T-cell (primary cell): ENCODE measurements around the gene ADCY4. TPM values are rescaled to one million over a fixed set of nuclear protein-coding genes. Genes with fewer than 3 reads are reported as not detected.
A peak's percentile ranks its signal among the peaks of the same experiment; 100 is the strongest.
"Not testable (repeated sequence)": the region's sequence is repeated elsewhere in the genome, so short reads cannot be mapped to it uniquely, and the experiment has no call there.

Source experiments
- ATAC-seq, 4 experiments: fragments of 200-7000 bp in 3 of 4; fragments of 150-1000 bp in 1 of 4; cut with Tn5 transposase; replicated peaks in 1 of 4; 1 replicate in 3 of 4; 2 replicates in 1 of 4; pipeline ENCODE4 v1.10.0; 2021; ENCODE audit warnings: moderate library complexity in 3 of 4, mild to moderate bottlenecking in 2 of 4, moderate number of reproducible peaks in 1 of 4
- CTCF ChIA-PET, 2 donors: fragments of 300-600 bp; sonication (Branson Sonifier 250); formaldehyde crosslinking; loops; one replicate each; lab custom pipeline; 2022; ENCODE audit warnings: antibody characterized with exemption in 2 of 2; lab: Charles Lee
- POLR2A ChIA-PET, 2 donors: fragments of 300-600 bp; sonication (Branson Sonifier 250); formaldehyde crosslinking; loops; one replicate each; lab custom pipeline; 2022; ENCODE audit warnings: antibody characterized with exemption in 2 of 2; lab: Charles Lee
- DNase-seq, 35 experiments: peaks; one replicate each; pipeline versions ENCODE4 v3.0.0 to v3.0.0-alpha.2; 2013 to 2023
- H3K27ac ChIP-seq: one replicate; pipeline ENCODE4 v1.5.1; 2013; ENCODE audit warnings: low read length
- H3K27me3 ChIP-seq, 2 experiments: replicated peaks in 1 of 2; 1 replicate in 1 of 2; 2 replicates in 1 of 2; pipeline versions ENCODE4 v1.6.1 to v1.7.0; 2013; ENCODE audit warnings: low read length in 1 of 2, mixed read lengths in 1 of 2; ENCODE audit not compliant: control insufficient read depth in 2 of 2, insufficient read depth in 2 of 2; ENCODE audit errors: extremely low read depth in 1 of 2
- H3K36me3 ChIP-seq, 2 donors: 1 replicate in 1 of 2; 2 replicates in 1 of 2; pipeline versions ENCODE4 v1.6.1 to v1.7.0; 2013; ENCODE audit warnings: low read length in 1 of 2; ENCODE audit not compliant: control insufficient read depth in 2 of 2, insufficient read depth in 1 of 2; ENCODE audit errors: extremely low read depth in 1 of 2
- H3K4me1 ChIP-seq, 2 experiments: 1 replicate in 1 of 2; 2 replicates in 1 of 2; pipeline versions ENCODE4 v1.6.1 to v1.7.0; 2013; ENCODE audit warnings: low read length in 2 of 2, mixed read lengths in 1 of 2; ENCODE audit not compliant: insufficient read depth in 2 of 2, control insufficient read depth in 1 of 2; ENCODE audit errors: extremely low read depth in 1 of 2
- H3K4me3 ChIP-seq, 2 donors: 1 replicate in 1 of 2; 2 replicates in 1 of 2; pipeline versions ENCODE4 v1.5.1 to v1.7.0; 2013; ENCODE audit warnings: mild to moderate bottlenecking in 2 of 2, low read length in 1 of 2, moderate library complexity in 1 of 2; ENCODE audit not compliant: control insufficient read depth in 1 of 2; ENCODE audit errors: extremely low read depth in 1 of 2
- H3K9me3 ChIP-seq: 2 replicates; pipeline ENCODE4 v1.7.0; 2013
- H3K27ac Mint-ChIP-seq, 2 donors: one replicate each; pipeline ENCODE4 v1.8.0; 2020 to 2021; ENCODE audit warnings: mild to moderate bottlenecking in 2 of 2, mixed read lengths in 2 of 2
- H3K27me3 Mint-ChIP-seq, 2 donors: one replicate each; pipeline ENCODE4 v1.8.0; 2021 to 2022; ENCODE audit warnings: mixed read lengths in 2 of 2
- H3K36me3 Mint-ChIP-seq: one replicate; pipeline ENCODE4 v1.8.0; 2021; ENCODE audit warnings: mixed read lengths
- H3K4me1 Mint-ChIP-seq, 3 donors: one replicate each; pipeline ENCODE4 v1.8.0; 2020 to 2022; ENCODE audit warnings: mixed read lengths in 3 of 3, mild to moderate bottlenecking in 1 of 3
- H3K4me3 Mint-ChIP-seq, 3 donors: one replicate each; pipeline ENCODE4 v1.8.0; 2020 to 2022; ENCODE audit warnings: mild to moderate bottlenecking in 3 of 3, mixed read lengths in 3 of 3, moderate library complexity in 3 of 3
- H3K9me3 Mint-ChIP-seq, 3 donors: one replicate each; pipeline ENCODE4 v1.8.0; 2020 to 2022; ENCODE audit warnings: mixed read lengths in 3 of 3
- WGBS: methylation state at CpG from one replicate; pipeline ENCODE4 v1.1.5; 2013; ENCODE audit warnings: missing lambda C conversion rate; ENCODE audit not compliant: insufficient coverage; 5-methylcytosine and 5-hydroxymethylcytosine counted together
- total RNA-seq, 35 experiments: library from RNA in 6 of 35; stranded (reverse) in 6 of 35; fragments of 120-200 nt in 1 of 35; gene quantifications; one replicate each; pipeline versions ENCODE4 v1.2.1 to v1.2.4 and lab custom pipeline; 2013 to 2026

The ADCY4 gene
- total RNA-seq, 5 donors from 2014 or later (not counting 1 experiment from before 2014, with no cell fraction given): 7.8 to 10.4 (median 8.5) TPM

DNA sequence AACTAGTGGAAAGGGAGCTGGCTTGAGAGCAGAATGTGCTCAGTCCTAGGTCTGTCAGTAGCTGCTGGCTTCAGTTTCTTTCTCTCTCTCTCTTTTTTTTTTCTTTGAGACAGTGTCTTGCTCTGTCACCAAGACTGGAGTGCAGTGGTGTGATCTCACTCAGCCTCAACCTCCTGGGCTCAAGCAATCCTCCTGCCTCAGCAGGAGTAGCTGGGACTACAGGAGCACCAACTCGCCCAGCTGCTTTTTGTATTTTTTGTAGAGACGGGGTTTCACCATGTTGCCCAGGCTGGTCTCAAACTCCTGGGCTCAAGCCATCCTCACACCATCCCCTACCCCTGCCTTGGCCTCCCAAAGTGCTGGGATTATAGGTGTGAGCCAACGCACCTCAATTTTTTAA is 36.7 kb upstream of the ADCY4 start:
- H3K9me3 ChIP-seq, H3K27ac Mint-ChIP-seq, H3K27ac ChIP-seq, DNase-seq, ATAC-seq, H3K9me3 Mint-ChIP-seq, H3K36me3 Mint-ChIP-seq, H3K4me3 ChIP-seq, H3K4me3 Mint-ChIP-seq, POLR2A ChIA-PET, H3K36me3 ChIP-seq: not testable (repeated sequence)
- CTCF ChIA-PET: interaction anchor here in 1 of 2 donors (1.0 kb wide), 1 partner anchor 38 kb away, joined by 3 read pairs; no protein-coding TSS in a partner anchor
- Mint-ChIP-seq H3K4me1 (peaks cover 19 to 22% (median 22%) of the 10 kb centered on the region in 3 donors), H3K27me3 (peaks cover 16 to 33% of the 10 kb centered on the region in 2 donors)
- Histone ChIP-seq H3K4me1 (peaks cover 3 to 25% of the 10 kb centered on the region in 2 experiments), H3K27me3 (peaks cover 0 to 60% of the 10 kb centered on the region in 2 experiments)
- WGBS: no CpG with 5 or more reads among the region's 3 CpGs

GRCh38 chr14:24370748-24371147 is 35.9 kb upstream of the ADCY4 start:
- POLR2A ChIA-PET: interaction anchor here in 1 of 2 donors (0.6 kb wide), 1 partner anchor 146 kb away, joined by 6 read pairs; no protein-coding TSS in a partner anchor
- Histone ChIP-seq H3K27me3 (peaks cover 0 to 60% of the 10 kb centered on the region in 2 experiments), H3K36me3 (no peaks in the 10 kb centered on the region), H3K9me3 (no peaks in the 10 kb centered on the region), H3K27ac (no peak overlapping the region), H3K4me1 (peaks cover 4 to 33% of the 10 kb centered on the region in 2 experiments), H3K4me3 (no peak overlapping the region)
- no CpG with 5 or more reads among the region's 1 CpG for WGBS
- Mint-ChIP-seq H3K9me3 (no peaks in the 10 kb centered on the region), H3K4me1 (peaks cover 24 to 28% (median 28%) of the 10 kb centered on the region in 3 donors), H3K36me3 (no peaks in the 10 kb centered on the region), H3K27ac (no peak overlapping the region), H3K27me3 (peaks cover 20 to 37% of the 10 kb centered on the region in 2 donors), H3K4me3 (no peak overlapping the region)
- DNase-seq: no peak
- CTCF ChIA-PET: interaction anchor here in 1 of 2 donors (0.5 kb wide), 1 partner anchor 46 kb away, joined by 4 read pairs; no protein-coding TSS in a partner anchor
- ATAC-seq: no peak

GRCh38 chr14:24369907-24370687 is 35.2 kb upstream of the ADCY4 start:
- ChIA-PET CTCF (no interaction called here), POLR2A (no interaction called here)
- Histone ChIP-seq H3K36me3 (no peaks in the 10 kb centered on the region), H3K27ac (no peak overlapping the region), H3K4me1 (peaks cover 4 to 36% of the 10 kb centered on the region in 2 experiments), H3K9me3 (no peaks in the 10 kb centered on the region), H3K4me3 (no peak overlapping the region), H3K27me3 (peaks cover 0 to 58% of the 10 kb centered on the region in 2 experiments)
- Mint-ChIP-seq H3K36me3 (no peaks in the 10 kb centered on the region), H3K4me3 (no peak overlapping the region), H3K27me3 (peaks cover 27 to 40% of the 10 kb centered on the region in 2 donors), H3K9me3 (no peaks in the 10 kb centered on the region), H3K27ac (no peak overlapping the region), H3K4me1 (peaks cover 29 to 34% (median 34%) of the 10 kb centered on the region in 3 donors)
- ATAC-seq: no peak
- DNase-seq: no peak
- 92% methylated on average over 25 of the region's 32 CpGs for WGBS

DNA sequence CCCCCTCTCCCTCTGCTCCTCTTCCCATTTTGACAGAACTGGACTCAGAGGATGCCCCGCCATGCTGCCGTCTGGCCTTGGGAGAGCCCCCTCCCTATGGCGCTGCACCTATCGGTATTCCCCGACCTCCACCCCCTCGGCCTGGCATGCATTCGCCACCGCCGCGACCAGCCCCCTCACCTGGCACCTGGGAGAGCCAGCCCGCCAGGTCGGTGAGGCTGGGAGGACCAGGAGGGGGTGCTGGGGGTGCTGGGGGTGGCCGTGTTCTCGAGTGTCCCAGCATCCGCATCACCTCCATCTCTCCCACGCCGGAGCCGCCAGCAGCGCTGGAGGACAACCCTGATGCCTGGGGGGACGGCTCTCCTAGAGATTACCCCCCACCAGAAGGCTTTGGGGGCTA is 34.6 kb upstream of the ADCY4 start:
- H3K9me3 ChIP-seq: no peaks in the 10 kb centered on the region
- no peaks in the 10 kb centered on the region for H3K36me3 ChIP-seq
- no peaks in the 10 kb centered on the region for H3K9me3 Mint-ChIP-seq
- no peak overlapping the region for H3K4me3 ChIP-seq
- 95% methylated on average over 8 of the region's 20 CpGs for WGBS
- H3K27ac ChIP-seq: no peak overlapping the region
- H3K27me3 ChIP-seq: peaks cover 0 to 61% of the 10 kb centered on the region in 2 experiments
- H3K4me1 ChIP-seq: peaks cover 4 to 36% of the 10 kb centered on the region in 2 experiments
- peaks cover 29 to 35% (median 35%) of the 10 kb centered on the region in 3 donors for H3K4me1 Mint-ChIP-seq
- ChIA-PET CTCF (no interaction called here), POLR2A (no interaction called here)
- no peak for DNase-seq
- H3K27ac Mint-ChIP-seq: no peak overlapping the region
- peak overlapping the region in 2 of 3 donors; percentile 34 to 79 for H3K4me3 Mint-ChIP-seq
- H3K36me3 Mint-ChIP-seq: no peaks in the 10 kb centered on the region
- peaks cover 30 to 43% of the 10 kb centered on the region in 2 donors for H3K27me3 Mint-ChIP-seq
- ATAC-seq: no peak

GRCh38 chr14:24368562-24369252 is 33.8 kb upstream of the ADCY4 start:
- Mint-ChIP-seq H3K27me3 (peaks cover 30 to 36% of the 10 kb centered on the region in 2 donors), H3K27ac (no peak overlapping the region), H3K9me3 (no peaks in the 10 kb centered on the region), H3K36me3 (no peaks in the 10 kb centered on the region), H3K4me1 (peaks cover 29 to 35% (median 35%) of the 10 kb centered on the region in 3 donors), H3K4me3 (peak overlapping the region; percentile 9 to 79 (median 34))
- no peaks in the 10 kb centered on the region for H3K36me3 ChIP-seq
- 5% methylated on average over 7 of the region's 52 CpGs for WGBS
- no peaks in the 10 kb centered on the region for H3K9me3 ChIP-seq
- ChIA-PET CTCF (no interaction called here), POLR2A (no interaction called here)
- H3K27me3 ChIP-seq: peaks cover 0 to 58% of the 10 kb centered on the region in 2 experiments
- ATAC-seq (peak in 3 of 4 experiments; percentile 20 to 59 (median 21)), DNase-seq (peak in 26 of 35 experiments; percentile 13 to 57 (median 24))
- H3K27ac ChIP-seq: no peak overlapping the region
- H3K4me1 ChIP-seq: peaks cover 4 to 36% of the 10 kb centered on the region in 2 experiments
- H3K4me3 ChIP-seq: peak overlapping the region in 1 of 2 donors; percentile 54

DNA sequence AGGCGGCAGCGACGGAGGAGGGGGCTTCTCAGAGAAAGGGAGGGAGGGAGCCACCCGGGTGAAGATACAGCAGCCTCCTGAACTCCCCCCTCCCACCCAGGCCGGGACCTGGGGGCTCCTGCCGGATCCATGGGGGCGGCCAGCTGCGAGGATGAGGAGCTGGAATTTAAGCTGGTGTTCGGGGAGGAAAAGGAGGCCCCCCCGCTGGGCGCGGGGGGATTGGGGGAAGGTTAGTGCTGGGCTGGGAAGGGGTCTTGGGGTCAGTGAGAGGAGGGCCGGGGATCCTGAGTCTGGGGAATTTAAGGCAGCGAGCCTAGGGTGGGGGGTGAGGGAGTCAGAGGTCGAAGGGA is 33.3 kb upstream of the ADCY4 start:
- ATAC-seq (no peak), DNase-seq (no peak)
- H3K4me3 Mint-ChIP-seq: peak overlapping the region in 2 of 3 donors; percentile 9 to 79
- H3K4me1 Mint-ChIP-seq: peaks cover 29 to 35% (median 35%) of the 10 kb centered on the region in 3 donors
- Histone ChIP-seq H3K27ac (no peak overlapping the region), H3K36me3 (no peaks in the 10 kb centered on the region), H3K4me3 (peak overlapping the region in 1 of 2 donors; percentile 54), H3K27me3 (peaks cover 0 to 61% of the 10 kb centered on the region in 2 experiments), H3K9me3 (no peaks in the 10 kb centered on the region), H3K4me1 (peaks cover 4 to 36% of the 10 kb centered on the region in 2 experiments)
- no peak overlapping the region for H3K27ac Mint-ChIP-seq
- WGBS: 0% methylated on average over 8 of the region's 15 CpGs
- no peaks in the 10 kb centered on the region for H3K9me3 Mint-ChIP-seq
- H3K27me3 Mint-ChIP-seq: peaks cover 34 to 36% of the 10 kb centered on the region in 2 donors
- CTCF ChIA-PET: no interaction called here
- H3K36me3 Mint-ChIP-seq: no peaks in the 10 kb centered on the region
- POLR2A ChIA-PET: no interaction called here
